ENCODE results near the gene KDELR3.
A peak's percentile ranks its signal among the peaks of the same experiment; 100 is the strongest.

Gene KDELR3

GRCh38 chr22:38467904-38468442, at the start of gene KDELR3:
Gene KDELR3 (plus strand): TSS chr22:38468096. CDS start chr22:38468234, 138 bp downstream.
- peak; percentile 45 to 76 for DNase-seq

GRCh38 chr22:38418589-38418988, 49.3 kb upstream of the KDELR3 start:
- no peak for DNase-seq

- no peak for DNase-seq
These were observed 48.6 kb upstream of the KDELR3 start for GRCh38 chr22:38419121-38419857.

GRCh38 chr22:38419858-38420160, 48.1 kb upstream of the KDELR3 start:
- DNase-seq = no peak

- no peak for DNase-seq
These were observed 47.2 kb upstream of the KDELR3 start for GRCh38 chr22:38420734-38421133.

- DNase-seq = no peak
These were observed 45.0 kb upstream of the KDELR3 start for GRCh38 chr22:38422611-38423511.

GRCh38 chr22:38423512-38424503, 44.1 kb upstream of the KDELR3 start:
- DNase-seq = no peak

GRCh38 chr22:38424525-38425080, 43.3 kb upstream of the KDELR3 start:
- DNase-seq = no peak

DNA sequence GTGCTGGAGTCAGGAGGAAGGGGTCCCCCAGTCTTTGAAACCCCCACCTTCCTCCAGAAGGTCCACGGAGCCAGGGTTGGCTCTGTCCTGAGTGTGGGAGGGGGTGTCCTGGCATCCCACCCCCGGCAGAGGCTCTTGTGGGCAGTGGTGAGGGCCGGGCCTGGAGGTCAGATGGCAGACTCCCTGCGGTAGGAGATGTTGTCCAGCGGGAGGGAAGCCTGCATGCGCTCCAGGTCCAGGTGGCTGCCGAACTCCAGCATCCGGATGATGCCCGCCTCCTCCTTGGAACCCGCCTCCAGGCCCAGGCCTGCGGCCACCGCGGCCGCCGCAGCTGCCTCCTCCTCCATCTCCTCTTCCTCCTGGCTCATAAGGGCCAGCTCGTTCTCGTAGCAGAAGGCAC, 41.3 kb upstream of the KDELR3 start:
- DNase-seq = no peak

GRCh38 chr22:38427465-38427864, 40.4 kb upstream of the KDELR3 start:
- DNase-seq = no peak

GRCh38 chr22:38427940-38428339, 40.0 kb upstream of the KDELR3 start:
- DNase-seq = no peak

DNA sequence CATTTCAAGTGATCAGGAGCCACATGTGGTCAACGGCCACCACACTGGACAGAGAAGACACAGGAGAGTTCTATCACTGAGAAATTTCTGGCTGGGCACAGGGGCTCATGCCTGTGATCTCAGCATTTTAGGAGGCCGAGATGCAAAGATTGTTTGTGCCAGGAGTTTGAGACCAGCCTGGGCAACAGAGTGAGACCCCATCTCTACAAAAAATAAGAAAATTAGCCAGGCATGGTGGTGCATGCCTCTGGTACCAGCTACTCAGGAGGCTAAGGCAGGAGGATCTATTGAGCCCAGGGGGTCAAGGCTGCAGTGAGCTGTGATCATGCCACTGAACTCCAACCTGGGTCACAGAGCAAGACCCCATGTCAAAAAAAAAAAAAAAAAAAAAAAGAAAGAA, 39.2 kb upstream of the KDELR3 start:
- no peak for DNase-seq

GRCh38 chr22:38429499-38430068, 38.3 kb upstream of the KDELR3 start:
- no peak for DNase-seq

DNA sequence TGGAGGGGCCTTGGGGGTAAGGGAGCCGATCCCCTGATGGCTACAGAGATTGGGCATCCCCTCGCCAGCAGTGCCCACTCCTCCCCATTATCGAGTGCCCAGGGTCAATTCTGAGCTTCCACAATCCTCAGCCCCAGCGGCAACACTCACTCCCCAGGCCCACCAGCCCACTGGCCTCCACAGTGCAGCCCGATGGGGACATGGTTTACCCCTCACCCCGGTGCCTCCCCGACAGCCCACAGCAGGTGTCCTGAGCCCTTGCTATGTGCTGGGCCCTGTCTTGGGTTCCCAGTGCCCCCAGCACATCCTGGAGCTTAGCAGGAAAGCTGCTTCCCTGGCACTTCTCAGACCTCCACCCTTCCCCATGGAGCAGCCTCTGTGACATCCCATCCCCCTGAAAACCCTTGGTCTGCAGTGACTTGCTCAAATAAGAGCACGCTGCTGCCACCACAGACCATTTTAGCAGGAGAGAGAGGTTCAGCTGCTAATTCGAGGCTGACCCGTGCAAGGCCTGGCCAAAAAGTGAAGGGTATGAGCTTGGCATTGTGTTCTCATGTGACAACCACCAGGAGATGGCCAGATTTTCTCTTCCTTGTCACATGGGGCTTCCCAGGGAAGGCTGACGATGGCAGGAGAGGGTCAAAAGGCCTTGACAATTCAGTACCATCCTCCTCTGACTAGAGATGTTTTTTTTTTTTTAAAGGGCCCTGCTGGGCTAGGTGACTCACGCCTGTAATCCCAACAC, 36.5 kb upstream of the KDELR3 start:
- DNase-seq = no peak

DNA sequence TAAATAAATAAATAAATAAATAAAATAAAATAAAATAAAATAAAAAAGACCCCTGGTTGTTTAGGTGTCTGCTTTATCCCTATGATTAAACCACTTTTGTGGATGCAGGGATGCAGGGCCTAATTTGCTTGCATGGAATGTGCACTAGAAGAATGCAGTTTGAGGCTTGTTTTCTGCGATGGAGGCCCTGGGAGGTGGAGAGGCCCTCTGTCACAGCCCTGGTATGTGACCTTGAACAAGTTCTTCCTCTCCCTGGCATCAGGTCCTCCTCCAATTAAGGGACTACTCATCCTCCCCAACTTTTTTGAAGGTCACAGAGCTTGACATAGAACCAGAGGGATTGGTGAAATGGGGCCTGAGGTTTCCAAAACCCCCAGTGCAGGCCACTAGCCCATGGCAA, 35.6 kb upstream of the KDELR3 start:
- no peak for DNase-seq

- no peak for DNase-seq
These were observed 34.0 kb upstream of the KDELR3 start for GRCh38 chr22:38433871-38434270.

DNA sequence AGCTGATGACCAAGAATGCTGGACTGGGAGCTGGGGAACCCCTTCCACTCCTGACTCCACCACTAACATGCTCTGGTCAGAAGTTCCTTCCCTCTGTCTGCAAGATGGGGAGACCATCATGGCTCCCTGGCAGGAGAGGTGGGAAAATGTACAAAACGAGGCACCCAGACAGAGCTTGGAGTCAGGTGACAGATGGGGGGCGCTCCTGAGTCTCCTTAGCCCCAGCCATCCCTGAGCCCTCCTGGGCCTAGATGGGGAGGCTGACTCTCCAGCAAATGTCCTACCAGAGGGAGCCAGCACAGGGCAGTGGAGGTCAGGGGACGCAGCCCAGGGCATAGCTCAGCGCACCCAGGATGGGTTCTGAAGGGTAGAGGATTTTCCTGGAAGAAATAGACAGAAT, 32.9 kb upstream of the KDELR3 start:
- DNase-seq = no peak

- no peak for DNase-seq
These were observed 31.9 kb upstream of the KDELR3 start for GRCh38 chr22:38435965-38436364.

- no peak for DNase-seq
These were observed 31.1 kb upstream of the KDELR3 start for GRCh38 chr22:38436629-38437395.

DNA sequence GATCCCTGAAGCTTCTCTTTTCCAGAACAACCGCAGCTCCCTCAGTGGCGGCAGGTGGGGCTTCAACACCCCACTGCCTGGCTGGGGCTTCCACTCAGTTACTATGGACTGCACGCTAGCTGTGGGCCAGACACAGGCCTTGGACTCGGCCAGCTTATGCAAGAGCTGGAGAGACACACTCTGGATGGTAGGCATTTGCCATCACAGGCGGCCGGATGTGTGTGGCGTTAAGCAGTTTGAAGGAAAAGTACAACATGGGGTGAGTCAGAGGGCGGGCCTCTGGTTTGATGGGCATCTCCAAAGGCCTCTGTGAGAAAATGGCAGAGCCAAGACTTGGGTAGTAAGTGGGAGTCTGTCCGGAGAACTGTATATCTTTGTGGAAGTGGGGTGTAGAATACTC, 30.5 kb upstream of the KDELR3 start:
- no peak for DNase-seq

Measured in inflammatory macrophage treated with lipopolysaccharide for 1 hour (primary cell).